Suprapubic skin (tissue), 4 donors: ENCODE measurements around the gene CYB561D2. TPM values are rescaled to one million over a fixed set of nuclear protein-coding genes. Genes with fewer than 3 reads are reported as not detected.

Experiments
- DNase-seq, 2 donors: peaks; one replicate each; pipeline ENCODE4 v3.0.0-alpha.2; 2019; ENCODE audit warnings: low spot score in 2 of 2
- H3K27ac ChIP-seq: fragments of 200-600 bp; sonication (generic); one replicate; pipeline ENCODE4 v1.5.1; 2019
- H3K27me3 ChIP-seq: fragments of 200-600 bp; sonication (generic); one replicate; pipeline ENCODE4 v1.5.1; 2019
- H3K36me3 ChIP-seq: fragments of 200-600 bp; sonication (generic); one replicate; pipeline ENCODE4 v1.5.1; 2019
- H3K4me1 ChIP-seq: fragments of 200-600 bp; sonication (generic); one replicate; pipeline ENCODE4 v1.5.1; 2019
- H3K4me3 ChIP-seq: fragments of 200-600 bp; sonication (generic); one replicate; pipeline ENCODE4 v1.5.1; 2019; ENCODE audit warnings: mild to moderate bottlenecking
- H3K9me3 ChIP-seq: fragments of 200-600 bp; sonication (generic); one replicate; pipeline ENCODE4 v1.5.1; 2019
- CTCF ChIP-seq, 2 donors: fragments of 200-600 bp in 1 of 2; fragments of 450-650 bp in 1 of 2; sonication (generic) in 1 of 2; IDR thresholded peaks; one replicate each; pipeline ENCODE4 v1.5.1; 2016 to 2019; ENCODE audit warnings: antibody characterized with exemption in 2 of 2, mild to moderate bottlenecking in 1 of 2, moderate library complexity in 1 of 2
- EP300 ChIP-seq: sonication (generic); formaldehyde crosslinking; IDR thresholded peaks from one replicate; pipeline ENCODE4 v1.6.1; 2017; ENCODE audit warnings: antibody characterized with exemption
- POLR2A ChIP-seq, 2 donors: fragments of 450-650 bp; IDR thresholded peaks; one replicate each; pipeline ENCODE4 v1.6.1; 2017; ENCODE audit warnings: antibody characterized with exemption in 2 of 2, mild to moderate bottlenecking in 2 of 2, moderate library complexity in 2 of 2
- POLR2AphosphoS5 ChIP-seq, 3 donors: sonication (generic); formaldehyde crosslinking; IDR thresholded peaks; one replicate each; pipeline ENCODE4 v1.6.1; 2017; ENCODE audit warnings: antibody characterized with exemption in 3 of 3
- WGBS: methylation state at CpG from one replicate; pipeline ENCODE4 v1.1.5; 2018; 5-methylcytosine and 5-hydroxymethylcytosine counted together
- total RNA-seq, 4 donors: library from RNA; depleted of rRNA; stranded (reverse); fragments of >200 nt; gene quantifications; one replicate each; pipeline ENCODE4 v1.1.0, GENCODE V29; 2016

CYB561D2 gene
- total RNA-seq, 4 donors from 2014 or later: 12.8 to 29.8 (median 17.9) TPM

GRCh38 chr3:50382722-50383121, 32.1 kb downstream of the CYB561D2 start:
- 93% methylated on average over 12 of the region's 12 CpGs for WGBS
- Histone ChIP-seq H3K27ac (no peak overlapping the region), H3K9me3 (no peaks in the 10 kb centered on the region), H3K4me1 (peaks cover 16% of the 10 kb centered on the region), H3K27me3 (no peaks in the 10 kb centered on the region), H3K36me3 (no peaks in the 10 kb centered on the region), H3K4me3 (no peak overlapping the region)
- no peak for DNase-seq
- no peak for TF ChIP-seq EP300
- no peak for TF ChIP-seq POLR2AphosphoS5 (IDR thresholded peaks at IDR 0.05)
- TF ChIP-seq CTCF (IDR thresholded peaks at IDR 0.05): no peak
- no peak for TF ChIP-seq POLR2A (IDR thresholded peaks at IDR 0.05)

- H3K4me3 ChIP-seq: no peak overlapping the region
- 95% methylated on average over 4 of the region's 6 CpGs for WGBS
- H3K27ac ChIP-seq: no peak overlapping the region
- no peak for DNase-seq
- H3K4me1 ChIP-seq: peaks cover 25% of the 10 kb centered on the region
- no peaks in the 10 kb centered on the region for H3K36me3 ChIP-seq
- H3K9me3 ChIP-seq: no peaks in the 10 kb centered on the region
- H3K27me3 ChIP-seq: no peaks in the 10 kb centered on the region
- TF ChIP-seq POLR2AphosphoS5 (IDR thresholded peaks at IDR 0.05): no peak
- no peak for TF ChIP-seq CTCF (IDR thresholded peaks at IDR 0.05)
- TF ChIP-seq EP300: no peak
- TF ChIP-seq POLR2A (IDR thresholded peaks at IDR 0.05): no peak
These were observed 33.1 kb downstream of the CYB561D2 start for GRCh38 chr3:50383750-50384149.

GRCh38 chr3:50385754-50386153, 35.1 kb downstream of the CYB561D2 start:
- H3K27ac ChIP-seq: no peak overlapping the region
- no peaks in the 10 kb centered on the region for H3K27me3 ChIP-seq
- 83% methylated on average over 13 of the region's 13 CpGs for WGBS
- no peaks in the 10 kb centered on the region for H3K36me3 ChIP-seq
- DNase-seq: no peak
- peaks cover 29% of the 10 kb centered on the region for H3K4me1 ChIP-seq
- H3K4me3 ChIP-seq: no peak overlapping the region
- TF ChIP-seq EP300: no peak
- no peak for TF ChIP-seq POLR2AphosphoS5 (IDR thresholded peaks at IDR 0.05)
- TF ChIP-seq POLR2A (IDR thresholded peaks at IDR 0.05): no peak
- no peak for TF ChIP-seq CTCF (IDR thresholded peaks at IDR 0.05)
- no peaks in the 10 kb centered on the region for H3K9me3 ChIP-seq

GRCh38 chr3:50388016-50388719, 37.5 kb downstream of the CYB561D2 start:
- WGBS: 69% methylated on average over 19 of the region's 25 CpGs
- Histone ChIP-seq H3K4me1 (peaks cover 44% of the 10 kb centered on the region), H3K27me3 (no peaks in the 10 kb centered on the region), H3K36me3 (no peaks in the 10 kb centered on the region), H3K27ac (no peak overlapping the region), H3K4me3 (no peak overlapping the region), H3K9me3 (no peaks in the 10 kb centered on the region)
- TF ChIP-seq POLR2A (IDR thresholded peaks at IDR 0.05): no peak
- peak in 1 of 2 donors; percentile 30 for TF ChIP-seq CTCF (IDR thresholded peaks at IDR 0.05)
- no peak for TF ChIP-seq POLR2AphosphoS5 (IDR thresholded peaks at IDR 0.05)
- DNase-seq: no peak

- Histone ChIP-seq H3K36me3 (no peaks in the 10 kb centered on the region), H3K27me3 (no peaks in the 10 kb centered on the region), H3K4me3 (no peak overlapping the region), H3K9me3 (no peaks in the 10 kb centered on the region), H3K4me1 (peaks cover 40% of the 10 kb centered on the region), H3K27ac (no peak overlapping the region)
- no peak for DNase-seq
- no peak for TF ChIP-seq CTCF (IDR thresholded peaks at IDR 0.05)
- TF ChIP-seq POLR2A (IDR thresholded peaks at IDR 0.05): no peak
- no peak for TF ChIP-seq POLR2AphosphoS5 (IDR thresholded peaks at IDR 0.05)
- no peak for TF ChIP-seq EP300
- WGBS: 81% methylated on average over 14 of the region's 22 CpGs
These were observed 38.2 kb downstream of the CYB561D2 start for GRCh38 chr3:50388720-50389413.
